HG03045 (cell line): ENCODE results near the gene SYNE2.
"Not testable (repeated sequence)": the region's sequence is repeated elsewhere in the genome, so short reads cannot be mapped to it uniquely, and the experiment has no call there.

ENCODE experiments used
- ATAC-seq: cut with Tn5 transposase; IDR thresholded peaks from one replicate; pipeline ENCODE4 v1.9.1; 2021; ENCODE audit warnings: mild to moderate bottlenecking, moderate library complexity; ENCODE audit not compliant: unreplicated experiment

SYNE2 gene, protein sequence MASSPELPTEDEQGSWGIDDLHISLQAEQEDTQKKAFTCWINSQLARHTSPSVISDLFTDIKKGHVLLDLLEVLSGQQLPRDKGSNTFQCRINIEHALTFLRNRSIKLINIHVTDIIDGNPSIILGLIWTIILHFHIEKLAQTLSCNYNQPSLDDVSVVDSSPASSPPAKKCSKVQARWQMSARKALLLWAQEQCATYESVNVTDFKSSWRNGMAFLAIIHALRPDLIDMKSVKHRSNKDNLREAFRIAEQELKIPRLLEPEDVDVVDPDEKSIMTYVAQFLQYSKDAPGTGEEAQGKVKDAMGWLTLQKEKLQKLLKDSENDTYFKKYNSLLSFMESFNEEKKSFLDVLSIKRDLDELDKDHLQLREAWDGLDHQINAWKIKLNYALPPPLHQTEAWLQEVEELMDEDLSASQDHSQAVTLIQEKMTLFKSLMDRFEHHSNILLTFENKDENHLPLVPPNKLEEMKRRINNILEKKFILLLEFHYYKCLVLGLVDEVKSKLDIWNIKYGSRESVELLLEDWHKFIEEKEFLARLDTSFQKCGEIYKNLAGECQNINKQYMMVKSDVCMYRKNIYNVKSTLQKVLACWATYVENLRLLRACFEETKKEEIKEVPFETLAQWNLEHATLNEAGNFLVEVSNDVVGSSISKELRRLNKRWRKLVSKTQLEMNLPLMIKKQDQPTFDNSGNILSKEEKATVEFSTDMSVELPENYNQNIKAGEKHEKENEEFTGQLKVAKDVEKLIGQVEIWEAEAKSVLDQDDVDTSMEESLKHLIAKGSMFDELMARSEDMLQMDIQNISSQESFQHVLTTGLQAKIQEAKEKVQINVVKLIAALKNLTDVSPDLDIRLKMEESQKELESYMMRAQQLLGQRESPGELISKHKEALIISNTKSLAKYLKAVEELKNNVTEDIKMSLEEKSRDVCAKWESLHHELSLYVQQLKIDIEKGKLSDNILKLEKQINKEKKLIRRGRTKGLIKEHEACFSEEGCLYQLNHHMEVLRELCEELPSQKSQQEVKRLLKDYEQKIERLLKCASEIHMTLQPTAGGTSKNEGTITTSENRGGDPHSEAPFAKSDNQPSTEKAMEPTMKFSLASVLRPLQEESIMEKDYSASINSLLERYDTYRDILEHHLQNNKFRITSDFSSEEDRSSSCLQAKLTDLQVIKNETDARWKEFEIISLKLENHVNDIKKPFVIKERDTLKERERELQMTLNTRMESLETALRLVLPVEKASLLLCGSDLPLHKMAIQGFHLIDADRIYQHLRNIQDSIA (N-terminal part only)

DNA sequence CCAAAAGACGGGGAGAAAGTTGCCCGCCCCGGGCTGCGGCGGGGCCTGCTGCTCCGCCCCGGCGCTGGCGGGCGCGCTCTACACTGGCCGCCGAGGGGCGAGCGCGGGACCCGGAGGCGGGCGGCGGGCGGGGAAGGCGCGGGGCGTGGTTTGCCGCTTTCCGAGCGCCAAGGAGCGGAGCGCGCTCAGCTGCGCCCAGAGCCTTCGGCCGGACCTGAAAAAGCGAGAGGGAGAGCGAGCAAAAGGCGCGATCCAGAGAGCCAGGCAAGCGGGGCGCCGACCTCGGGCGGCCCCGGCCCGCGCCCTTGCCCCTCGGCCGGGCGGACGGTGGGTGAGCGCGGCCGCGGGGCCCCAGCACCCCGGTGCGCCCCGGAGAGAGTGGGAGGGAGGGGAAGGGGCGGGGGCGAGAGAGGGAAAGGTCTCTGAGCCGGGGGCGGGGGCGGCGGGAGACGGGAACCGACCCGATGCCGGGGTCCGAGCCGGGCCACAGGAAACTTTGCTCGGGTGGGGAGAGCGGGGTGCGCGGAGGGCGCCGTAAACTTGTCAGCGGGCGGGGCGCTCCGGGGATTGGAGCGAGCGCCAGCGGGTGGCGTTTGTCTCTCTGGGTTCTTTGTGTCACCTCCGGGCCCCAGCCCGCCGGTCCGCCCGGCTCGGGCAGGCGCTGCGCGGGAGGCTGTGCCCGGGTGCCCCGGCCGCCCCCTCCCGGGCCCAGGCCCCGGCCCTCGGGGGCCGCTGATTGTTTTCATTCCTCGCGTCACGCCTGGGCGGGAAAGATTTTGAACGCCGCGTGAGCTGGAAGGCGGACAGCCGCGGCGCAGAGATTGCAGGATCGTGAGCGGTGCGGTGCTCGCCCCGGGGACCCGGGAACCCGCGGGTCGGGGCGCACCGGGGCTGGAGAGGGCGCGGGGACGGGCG, at the start of gene SYNE2:
Gene SYNE2 (plus strand): TSS at position 188 of the 915 bp plus-strand sequence. CDS start 56,145 bp downstream, outside the sequence.
- ATAC-seq, result peak; percentile 84

DNA sequence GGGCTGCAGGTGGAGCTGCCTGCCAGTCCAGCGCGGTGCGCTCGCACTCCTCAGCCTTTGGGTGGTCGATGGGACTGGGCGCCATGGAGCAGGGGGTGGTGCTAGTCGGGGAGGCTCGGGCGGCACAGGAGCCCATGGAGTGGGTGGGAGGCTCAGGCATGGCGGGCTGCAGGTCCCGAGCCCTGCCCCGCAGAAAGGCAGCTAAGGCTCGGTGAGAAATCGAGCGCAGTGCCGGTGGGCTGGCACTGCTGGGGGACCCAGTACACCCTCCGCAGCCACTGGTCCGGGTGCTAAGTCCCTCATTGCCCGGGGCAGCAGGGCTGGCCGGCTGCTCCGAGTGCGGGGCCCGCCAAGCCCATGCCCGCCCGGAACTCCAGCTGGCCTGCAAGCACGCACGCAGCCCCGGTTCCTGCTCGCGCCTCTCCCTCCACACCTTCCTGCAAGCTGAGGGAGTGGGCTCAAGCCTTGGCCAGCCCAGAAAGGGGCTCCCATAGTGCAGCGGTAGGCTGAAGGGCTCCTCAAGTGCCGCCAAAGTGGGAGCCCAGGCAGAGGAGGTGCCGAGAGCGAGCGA, 49.5 kb upstream of the SYNE2 start:
- not testable (repeated sequence) for ATAC-seq

DNA sequence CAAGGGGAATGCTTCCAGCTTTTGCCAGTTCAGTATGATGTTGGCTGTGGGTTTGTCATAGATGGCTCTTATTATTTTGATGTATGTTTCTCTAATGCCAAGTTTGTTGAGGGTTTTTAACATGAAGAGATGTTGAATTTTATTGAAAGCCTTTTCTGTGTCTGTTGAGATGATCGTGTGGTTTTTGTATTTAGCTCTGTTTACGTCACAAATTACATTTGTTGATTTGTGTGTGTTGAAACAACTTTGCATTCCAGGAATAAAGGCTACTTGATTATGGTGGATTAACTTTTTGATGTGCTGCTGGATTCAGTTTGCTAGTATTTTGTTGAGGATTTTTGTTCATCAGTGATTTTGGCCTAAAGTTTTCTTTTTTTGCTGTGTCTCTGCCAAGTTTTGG, 46.7 kb upstream of the SYNE2 start:
- not testable (repeated sequence) for ATAC-seq

DNA sequence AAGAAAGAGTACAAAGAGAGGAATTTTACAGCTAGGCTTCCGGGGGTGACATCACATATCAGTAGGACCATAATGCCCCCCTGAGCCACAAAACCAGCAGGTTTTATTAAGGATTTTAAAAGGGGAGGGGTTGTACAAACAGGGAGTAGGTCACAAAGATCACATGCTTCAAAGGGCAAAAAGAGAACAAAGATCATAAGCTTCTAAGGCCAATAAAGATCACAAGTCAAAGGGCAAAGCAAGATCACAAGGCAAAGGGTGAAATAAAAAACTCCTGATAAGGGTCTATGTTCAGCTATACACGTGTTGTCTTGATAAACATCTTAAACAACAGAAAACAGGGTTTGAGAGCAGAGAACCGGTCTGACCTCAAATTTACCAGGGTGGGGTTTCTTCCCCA, 41.1 kb upstream of the SYNE2 start:
- ATAC-seq, result not testable (repeated sequence)

DNA sequence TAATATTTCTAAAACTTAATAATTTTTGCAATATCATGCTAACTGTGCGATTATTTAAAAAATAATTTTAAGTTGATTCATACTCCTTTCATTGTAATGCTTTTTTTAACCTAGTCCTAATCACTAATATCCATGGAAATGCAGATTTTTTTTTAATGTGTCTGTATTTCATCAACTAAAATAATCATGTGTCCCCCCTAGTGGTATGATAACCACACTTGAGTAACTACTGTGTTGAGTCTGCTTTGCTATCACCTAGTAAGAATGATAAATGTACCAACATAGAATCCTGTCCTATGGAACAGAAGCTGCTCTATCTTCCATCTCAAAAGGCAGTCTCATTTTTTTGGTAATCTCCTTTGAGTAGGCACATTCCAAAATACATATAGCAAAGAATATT, 19.1 kb upstream of the SYNE2 start:
- ATAC-seq, result no peak

DNA sequence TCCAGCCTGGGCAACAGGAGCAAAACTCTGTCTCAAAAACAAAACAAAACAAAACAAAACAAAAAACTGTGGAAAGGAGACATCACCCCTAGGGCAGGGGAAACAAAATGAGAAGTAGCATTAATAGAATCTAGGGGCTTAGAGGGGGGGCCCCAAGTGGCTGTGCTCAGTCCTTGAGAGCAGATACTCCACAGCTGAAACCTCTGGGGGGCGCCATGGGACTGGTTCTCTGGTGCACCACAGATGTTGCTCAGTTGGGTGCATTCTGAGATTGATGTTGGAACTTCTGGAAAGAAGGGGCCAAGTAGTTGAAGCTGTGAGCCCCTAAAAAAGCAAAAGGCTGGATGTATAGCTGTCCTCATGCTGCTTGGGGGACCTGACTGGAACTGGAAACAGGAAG, 11.8 kb upstream of the SYNE2 start:
- ATAC-seq, result no peak

DNA sequence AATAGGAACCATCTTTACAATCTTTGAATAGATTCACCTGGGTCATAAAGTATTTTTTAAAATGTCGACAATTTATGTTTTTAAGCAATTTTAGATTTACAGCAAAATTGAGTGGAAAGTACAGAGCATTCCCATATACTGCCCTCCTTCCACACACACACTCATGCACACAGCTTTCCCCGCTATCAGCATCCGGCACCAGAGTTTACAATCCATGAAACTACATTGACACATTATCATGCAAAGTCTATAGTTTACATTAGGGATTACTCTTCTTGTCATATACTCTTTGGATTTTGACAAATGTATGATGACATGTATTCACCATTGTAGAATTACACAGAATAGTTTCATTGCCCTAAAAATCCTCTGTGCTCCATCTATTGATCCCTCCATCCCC, 9.0 kb upstream of the SYNE2 start:
- ATAC-seq, result no peak

DNA sequence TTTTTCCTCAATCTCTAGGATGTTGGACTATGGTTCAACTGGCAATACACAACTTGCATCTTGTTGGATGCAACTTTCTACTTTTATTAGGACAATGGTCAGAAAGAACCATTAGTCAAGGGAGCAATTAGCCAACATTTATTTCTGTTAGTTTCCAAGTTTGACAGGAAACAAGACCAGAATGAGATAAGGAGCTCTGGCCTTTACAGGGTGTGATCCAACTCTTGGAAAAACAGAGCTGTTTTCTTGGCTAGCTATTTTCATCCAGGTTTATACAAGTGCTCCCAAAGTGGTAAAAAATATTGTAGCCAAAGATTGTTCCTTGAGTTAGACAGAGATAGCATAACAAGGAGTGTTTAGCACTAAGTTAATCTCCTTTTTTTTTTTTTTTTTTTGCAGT, 3.9 kb upstream of the SYNE2 start:
- ATAC-seq, result no peak

DNA sequence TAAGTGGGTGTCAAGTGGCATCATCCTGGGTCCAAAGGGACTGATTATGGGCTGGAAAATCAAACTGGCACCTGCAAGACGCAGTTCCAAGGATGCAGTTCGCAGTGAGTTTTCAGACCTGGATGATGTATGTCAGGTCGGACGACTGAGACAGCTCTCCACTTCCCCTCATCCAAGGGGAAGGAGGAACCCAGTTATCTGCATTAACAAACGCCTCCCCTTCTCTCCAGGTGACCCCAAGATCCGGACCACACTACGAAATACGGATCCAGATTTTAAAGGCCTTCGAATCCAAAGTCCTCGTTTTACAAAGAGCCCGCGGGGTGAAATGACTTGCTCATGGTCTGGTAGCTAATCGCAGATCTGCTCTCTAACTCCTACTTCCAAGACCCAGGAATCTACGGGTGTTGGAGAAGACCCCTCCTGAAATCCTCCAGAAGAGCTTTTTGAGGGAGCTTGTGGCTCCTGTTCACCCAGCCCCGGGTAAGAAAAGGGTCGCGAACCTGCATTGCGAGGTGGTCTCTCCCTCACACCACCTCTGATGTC, 460 bp upstream of the SYNE2 start:
- no peak for ATAC-seq

DNA sequence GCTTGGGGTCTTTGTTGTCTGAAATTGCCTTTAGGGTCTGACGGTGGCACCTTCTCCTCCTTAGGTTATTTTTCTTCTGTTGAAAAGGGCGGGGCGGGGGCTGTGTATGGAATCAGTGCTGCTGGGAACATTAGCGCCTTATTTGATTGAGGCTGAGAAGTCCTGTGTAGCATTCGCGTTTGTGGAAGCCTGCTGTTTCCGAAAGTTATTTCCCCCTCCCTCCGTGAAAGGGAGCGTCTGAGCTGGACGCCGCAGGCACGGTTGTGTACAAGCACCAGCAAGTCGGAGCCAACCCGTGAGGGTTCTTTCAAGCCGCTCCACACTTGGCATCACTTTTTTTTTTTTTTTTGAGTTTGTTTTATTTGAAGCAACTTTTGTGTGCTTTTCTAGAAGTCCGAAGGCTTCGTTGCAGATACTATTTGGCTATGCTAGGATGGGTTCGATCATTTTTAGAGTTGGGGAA, 1.1 kb downstream of the SYNE2 start:
- ATAC-seq, result peak; percentile 29

DNA sequence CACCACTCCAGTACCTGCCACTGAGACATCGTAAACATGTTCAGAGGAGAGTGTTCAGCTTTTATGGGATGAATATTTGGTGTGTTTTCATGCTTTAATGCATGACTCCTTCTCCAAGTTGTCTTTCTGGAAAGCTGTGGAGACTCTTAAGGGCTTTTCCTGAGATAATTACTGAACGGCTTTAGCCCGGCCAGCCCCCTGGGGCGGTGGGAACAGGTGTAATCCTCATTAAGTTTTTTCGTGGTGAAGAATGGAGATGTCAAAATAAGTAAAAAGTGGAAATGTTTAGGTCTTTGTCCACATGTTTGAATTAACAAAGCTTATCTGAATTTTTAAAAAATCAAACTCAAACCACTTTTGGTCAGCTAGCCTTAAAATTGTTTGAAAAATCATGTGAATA, 1.5 kb downstream of the SYNE2 start:
- no peak for ATAC-seq

DNA sequence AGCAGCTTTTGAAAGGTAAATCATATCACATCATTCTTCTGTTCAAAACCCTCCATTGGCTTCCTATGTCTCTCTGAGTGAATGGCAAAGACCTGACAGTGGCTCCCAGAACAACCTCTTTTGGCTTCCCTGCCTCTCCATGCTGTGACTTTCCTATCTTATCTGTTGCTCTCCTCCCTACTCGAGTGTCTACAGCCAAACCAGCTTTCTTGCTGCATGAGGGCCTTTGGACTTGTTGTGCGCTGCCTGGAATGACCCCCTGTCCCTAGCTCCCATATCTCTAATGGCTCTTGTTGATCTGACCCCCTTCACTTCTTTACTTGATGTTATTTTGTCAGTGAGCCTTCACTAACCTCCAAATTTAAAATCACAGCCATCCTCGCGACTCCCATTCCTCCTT, 2.5 kb downstream of the SYNE2 start:
- ATAC-seq, result no peak

DNA sequence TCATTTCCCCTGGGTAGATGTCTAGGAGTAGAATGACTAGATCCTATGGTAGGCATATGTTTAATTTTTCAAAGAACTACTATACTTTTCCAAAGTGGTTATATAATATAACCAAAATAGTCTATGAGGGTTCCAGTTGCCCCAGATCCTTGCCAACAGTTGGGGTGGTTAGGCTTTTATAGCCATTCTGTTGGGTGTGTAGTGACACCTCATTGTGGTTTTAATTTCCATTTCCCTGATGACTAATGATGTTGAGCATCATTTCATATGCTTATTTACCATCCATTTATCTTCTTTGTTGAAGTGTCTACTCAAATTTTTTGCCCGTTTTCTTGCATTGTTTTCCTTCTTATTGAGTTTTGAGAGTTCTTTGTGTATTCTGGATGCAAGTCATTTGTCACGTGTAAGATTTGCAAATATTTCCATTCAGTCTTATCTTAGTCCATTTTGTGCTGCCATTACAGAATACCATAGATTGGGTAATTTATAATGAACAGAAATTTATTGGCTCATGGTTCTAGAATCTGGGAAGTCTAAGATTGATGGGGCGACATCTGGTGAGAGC, 4.7 kb downstream of the SYNE2 start:
- ATAC-seq, result no peak

DNA sequence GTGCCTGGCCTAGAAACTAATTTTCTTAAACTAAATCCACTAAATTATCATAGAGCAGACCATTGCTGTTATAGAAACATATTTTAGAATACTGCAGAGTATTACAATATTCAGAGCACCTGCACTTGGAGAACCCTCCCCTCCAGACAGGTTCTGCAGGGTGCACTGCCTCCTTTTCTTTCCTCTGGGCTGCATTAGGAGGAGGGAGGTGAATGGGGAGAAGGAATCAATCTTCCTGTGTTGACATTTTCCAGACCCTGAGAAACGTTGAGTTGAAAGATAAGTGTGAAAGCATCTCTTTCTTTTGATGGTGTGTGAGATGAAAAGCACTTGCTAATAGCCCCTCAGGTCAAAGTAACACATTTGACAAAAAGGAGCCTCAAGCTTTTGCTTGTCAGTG, 7.3 kb downstream of the SYNE2 start:
- no peak for ATAC-seq

DNA sequence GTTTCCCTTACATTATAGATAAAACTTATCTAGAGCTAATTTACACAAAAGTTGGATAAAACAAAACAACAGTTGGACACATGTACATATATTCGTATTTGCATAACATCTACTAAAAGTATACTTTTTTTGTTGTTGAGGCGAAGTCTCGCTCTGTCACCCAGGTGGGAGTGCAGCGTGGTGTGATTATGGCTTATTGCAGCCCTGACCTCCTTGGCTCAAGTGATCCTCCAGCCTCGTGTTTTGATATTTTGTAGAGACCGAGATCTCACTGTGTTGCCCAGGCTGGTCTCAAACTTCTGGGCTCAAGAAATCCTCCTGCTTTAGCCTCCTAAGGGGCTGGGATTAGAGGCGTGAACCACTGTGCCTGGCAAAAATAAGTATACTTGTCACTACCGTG, 9.4 kb downstream of the SYNE2 start:
- no peak for ATAC-seq

DNA sequence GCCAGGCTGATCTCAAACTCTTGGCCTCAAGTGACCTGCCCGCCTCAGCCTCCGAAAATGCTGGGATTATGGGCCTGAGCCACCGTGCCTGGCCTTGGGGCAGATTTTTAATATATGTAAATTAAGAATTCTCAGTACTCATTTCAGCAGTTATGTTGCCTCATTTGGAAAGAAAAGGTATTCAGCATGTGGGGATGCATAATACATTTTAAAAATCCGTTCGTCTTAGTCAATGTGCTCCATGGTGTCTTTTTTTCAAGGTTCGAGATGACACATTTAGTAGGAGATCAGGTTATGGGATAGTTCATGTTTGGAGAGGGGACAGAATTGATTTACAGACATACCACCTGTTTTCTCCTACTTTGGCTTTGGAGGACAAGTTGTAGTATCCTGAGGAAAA, 10.2 kb downstream of the SYNE2 start:
- ATAC-seq, result no peak

DNA sequence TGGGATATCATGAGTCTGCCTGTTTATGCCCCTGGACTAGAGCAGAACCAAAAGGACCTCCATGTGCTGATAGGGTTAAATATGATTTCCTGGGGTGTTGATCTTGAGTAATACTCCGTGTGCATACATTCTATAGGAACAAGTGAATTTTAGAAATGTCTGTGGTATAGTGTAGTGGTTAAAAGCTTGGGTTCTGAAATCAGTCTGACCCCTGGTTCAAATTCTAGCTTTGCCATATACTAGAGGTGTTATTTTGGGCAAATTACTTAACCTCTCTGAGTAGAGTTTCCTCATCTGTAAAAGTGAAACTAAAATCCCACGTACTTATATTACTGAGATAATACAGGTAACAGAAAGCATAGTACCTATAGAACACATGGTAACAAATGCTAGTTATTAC, 12.0 kb downstream of the SYNE2 start:
- ATAC-seq, result peak; percentile 30

DNA sequence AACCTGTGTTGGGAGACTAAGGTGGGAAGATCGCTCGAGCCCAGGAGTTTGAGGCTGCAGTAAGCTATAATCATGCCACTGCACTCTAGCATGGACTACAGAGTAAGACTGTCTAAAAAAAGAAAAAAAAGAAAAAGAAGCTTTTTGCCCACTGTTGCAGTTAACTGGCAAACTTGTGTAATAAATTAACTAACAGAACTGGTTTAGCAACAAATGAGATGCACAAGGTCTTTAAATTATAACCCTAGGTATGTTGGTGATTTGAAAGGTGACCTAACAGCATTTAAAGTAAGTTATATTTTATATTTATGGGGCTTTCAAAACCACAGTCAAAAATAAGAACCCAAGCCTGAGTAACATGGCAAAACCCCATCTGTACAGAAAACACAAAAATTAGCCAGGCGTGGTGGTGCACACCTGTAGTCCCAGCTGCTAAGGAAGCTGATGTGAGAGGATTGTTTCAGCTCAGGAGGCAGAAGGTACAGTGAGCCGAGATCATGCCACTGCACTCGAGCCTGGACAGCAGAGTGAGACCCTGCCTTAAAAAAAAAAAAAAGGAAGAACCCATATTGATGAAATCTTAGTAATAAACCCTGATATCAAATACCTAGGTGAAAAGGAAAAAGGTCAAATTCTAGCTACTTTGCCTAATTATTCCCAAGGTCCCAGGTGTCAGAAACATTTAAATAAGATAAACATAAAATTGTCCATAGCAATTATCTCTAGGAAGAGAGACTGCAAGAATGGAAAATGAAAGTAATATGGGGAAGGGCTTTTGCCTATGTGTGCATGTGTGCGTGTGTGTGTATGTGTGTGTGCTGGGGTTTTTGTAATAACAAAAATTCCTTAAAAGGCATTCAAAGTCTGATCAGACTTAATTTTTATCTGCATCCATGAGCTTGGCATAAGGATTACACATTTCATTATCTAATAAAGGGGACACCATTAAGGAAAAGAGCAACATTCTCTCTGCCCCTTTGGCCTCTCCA, 15.4 kb downstream of the SYNE2 start:
- ATAC-seq, result no peak
